ENCODE data around the gene PKNOX2.

PKNOX2 gene

GRCh38 chr11:125382314-125382791, 217.8 kb downstream of the PKNOX2 start:
- TF ChIP-seq ZFX (IDR thresholded peaks at IDR 0.05) (no peak), CTCF (conservative IDR thresholded peaks at IDR 0.05) (no peak)
- H3K27ac ChIP-seq, result no peak overlapping the region

GRCh38 chr11:125382822-125383221, 218.3 kb downstream of the PKNOX2 start:
- TF ChIP-seq ZFX (IDR thresholded peaks at IDR 0.05) (no peak), CTCF (conservative IDR thresholded peaks at IDR 0.05) (no peak)
- no peak overlapping the region for H3K27ac ChIP-seq

- TF ChIP-seq CTCF (conservative IDR thresholded peaks at IDR 0.05) (no peak), ZFX (IDR thresholded peaks at IDR 0.05) (no peak)
- H3K27ac ChIP-seq, result no peak overlapping the region
These were observed 220.3 kb downstream of the PKNOX2 start for GRCh38 chr11:125384825-125385224.

- TF ChIP-seq ZFX (IDR thresholded peaks at IDR 0.05) (no peak), CTCF (conservative IDR thresholded peaks at IDR 0.05) (no peak)
- no peak overlapping the region for H3K27ac ChIP-seq
These were observed 223.3 kb downstream of the PKNOX2 start for GRCh38 chr11:125387901-125388300.

- H3K27ac ChIP-seq, result no peak overlapping the region
- TF ChIP-seq CTCF (conservative IDR thresholded peaks at IDR 0.05) (no peak), ZFX (IDR thresholded peaks at IDR 0.05) (no peak)
These were observed 224.1 kb downstream of the PKNOX2 start for GRCh38 chr11:125388611-125389010.

- TF ChIP-seq ZFX (IDR thresholded peaks at IDR 0.05), result no peak
- TF ChIP-seq CTCF (conservative IDR thresholded peaks at IDR 0.05), result no peak
- H3K27ac ChIP-seq, result no peak overlapping the region
These were observed 225.0 kb downstream of the PKNOX2 start for GRCh38 chr11:125389339-125390166.

GRCh38 chr11:125390946-125391345, 226.4 kb downstream of the PKNOX2 start:
- no peak overlapping the region for H3K27ac ChIP-seq
- TF ChIP-seq CTCF (conservative IDR thresholded peaks at IDR 0.05) (no peak), ZFX (IDR thresholded peaks at IDR 0.05) (no peak)

Measured in C4-2B (cell line).